Stimulated activated CD4-positive, alpha-beta T cell treated with anti-CD3 and anti-CD28 coated beads, TNF-alpha, amount 100 ng/mL, for 4 hours (primary cell): ENCODE data around the gene TSPAN18.

Experiments
- DNase-seq, 3 experiments: peaks; one replicate each; pipeline ENCODE4 v3.0.0-alpha.2; 2020; ENCODE audit warnings: low read depth in 3 of 3

Gene TSPAN18

GRCh38 chr11:44916331-44916730, 189.6 kb downstream of the TSPAN18 start:
- DNase-seq: no peak

GRCh38 chr11:44916801-44917385, 190.1 kb downstream of the TSPAN18 start:
- no peak for DNase-seq

- no peak for DNase-seq
Observed at GRCh38 chr11:44917741-44918140, 191.0 kb downstream of the TSPAN18 start.

DNA sequence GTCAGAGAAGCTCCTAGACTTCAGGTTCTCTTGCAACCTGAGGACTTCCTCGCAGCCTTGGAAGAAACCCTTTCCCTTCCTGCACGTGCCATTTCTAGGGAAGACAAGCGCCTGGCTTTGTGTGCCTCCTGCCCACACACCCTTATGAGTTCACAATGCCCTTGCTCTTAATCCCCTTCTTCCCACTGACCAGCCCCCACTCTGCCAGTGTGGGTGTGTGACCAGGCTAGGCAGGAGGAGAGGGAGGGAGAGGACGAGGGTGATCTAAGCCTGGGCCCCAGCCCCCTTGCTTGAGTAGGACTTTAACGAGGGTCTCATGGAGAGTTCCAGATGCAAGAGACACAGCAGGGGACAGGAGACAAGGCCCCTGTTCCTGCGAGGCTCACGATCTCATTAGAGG, 193.7 kb downstream of the TSPAN18 start:
- DNase-seq: no peak

- no peak for DNase-seq
Observed at GRCh38 chr11:44923115-44923514, 196.4 kb downstream of the TSPAN18 start.

- no peak for DNase-seq
Observed at GRCh38 chr11:44923806-44924205, 197.0 kb downstream of the TSPAN18 start.

DNA sequence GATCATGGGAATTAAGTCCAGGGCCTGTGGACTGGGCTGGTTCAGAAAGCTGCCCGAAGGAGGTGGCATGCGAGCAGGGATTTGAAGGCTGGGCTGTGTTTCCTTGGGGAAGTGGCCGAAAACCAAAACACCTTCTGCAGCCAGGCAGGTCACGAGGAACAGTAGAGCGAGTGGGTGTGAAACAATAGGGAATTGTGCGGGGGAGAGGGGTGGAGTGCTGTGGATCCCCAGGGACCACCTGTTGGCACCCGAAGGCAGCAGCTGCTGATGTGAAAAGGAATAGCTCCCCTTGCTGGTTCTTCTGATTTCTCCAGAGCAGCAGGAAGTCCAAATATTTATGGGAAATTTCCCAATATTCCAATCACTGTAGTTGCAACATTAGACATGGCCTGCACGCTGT, 199.3 kb downstream of the TSPAN18 start:
- no peak for DNase-seq

DNA sequence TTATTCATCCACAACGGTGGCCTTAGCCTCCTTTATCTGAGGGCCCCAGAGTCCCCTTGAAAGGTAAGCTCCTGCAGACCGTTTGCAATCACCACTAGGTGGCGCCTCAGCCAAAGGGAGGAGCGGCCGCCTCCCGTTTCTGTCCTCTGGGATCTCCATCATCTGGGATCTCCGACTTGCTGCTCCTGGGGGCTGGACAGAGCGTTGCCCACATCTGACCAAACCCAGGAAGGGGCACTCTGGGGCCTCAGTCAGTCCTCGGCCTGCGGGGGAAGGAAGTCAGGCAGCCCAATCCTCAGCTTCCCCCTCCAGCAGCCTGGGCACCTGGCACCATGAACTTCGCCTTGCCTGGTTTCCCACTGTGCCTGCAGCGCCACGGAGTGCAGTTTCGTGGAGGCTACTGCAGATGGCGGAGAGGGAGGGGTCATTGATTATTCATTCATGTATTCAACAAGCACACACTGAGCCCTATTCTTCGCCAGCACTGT, 200.5 kb downstream of the TSPAN18 start:
- peak in 2 of 3 experiments; percentile 42 to 43 for DNase-seq

DNA sequence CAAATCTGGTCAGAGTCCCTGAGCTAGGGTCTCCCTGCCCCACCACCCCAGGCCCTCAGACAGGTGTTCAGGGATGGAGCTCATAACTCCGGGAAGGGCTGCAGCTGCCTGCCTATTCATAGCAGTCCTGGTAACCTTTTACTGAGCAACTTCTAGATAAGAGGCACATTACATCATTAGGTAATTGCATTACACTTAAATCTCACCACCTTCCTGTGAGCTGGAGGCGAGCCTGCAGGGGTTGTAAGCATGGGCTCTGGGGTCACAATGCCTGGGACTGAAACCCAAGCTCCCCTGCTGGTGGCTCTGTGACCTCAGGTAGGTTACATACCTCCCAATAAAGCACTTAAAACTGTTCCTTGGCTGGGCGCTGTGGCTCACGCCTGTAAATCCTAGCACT, 201.4 kb downstream of the TSPAN18 start:
- no peak for DNase-seq

- no peak for DNase-seq
Observed at GRCh38 chr11:44928816-44929215, 202.1 kb downstream of the TSPAN18 start.

DNA sequence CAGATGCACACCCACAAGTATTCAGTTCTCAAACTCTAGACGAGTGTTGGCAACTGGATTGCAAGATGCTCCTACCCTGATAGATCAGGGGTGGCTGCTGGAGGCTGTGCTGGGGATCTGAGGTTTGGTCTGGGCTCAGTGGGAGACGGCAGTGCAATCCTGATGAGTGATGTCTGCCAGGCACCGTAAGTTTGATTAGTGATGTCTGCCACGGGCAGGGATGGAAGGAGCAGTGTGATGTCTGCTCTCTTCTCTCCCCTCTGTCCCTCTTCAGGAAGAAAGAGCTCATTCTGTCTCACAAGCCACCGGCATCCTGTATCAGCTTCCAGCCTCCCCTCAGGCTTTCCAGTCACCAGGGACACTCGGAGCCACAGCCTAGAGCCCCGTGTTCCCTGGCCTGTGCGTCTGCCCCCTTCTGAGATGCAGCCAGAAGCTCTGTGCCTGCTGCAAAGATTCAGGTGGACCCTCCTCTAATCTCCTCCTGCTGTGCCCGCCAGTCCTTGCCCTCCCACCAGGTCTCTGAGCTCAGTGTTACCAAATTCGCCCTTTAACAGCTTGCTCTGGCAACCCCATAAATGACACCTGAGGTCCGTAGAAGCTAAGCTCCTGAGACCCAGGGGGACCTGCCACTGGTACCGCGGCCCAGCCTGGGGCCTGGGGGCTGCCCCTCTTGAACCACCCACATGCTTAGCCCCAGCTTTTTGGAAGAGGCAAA, 204.0 kb downstream of the TSPAN18 start:
- no peak for DNase-seq

DNA sequence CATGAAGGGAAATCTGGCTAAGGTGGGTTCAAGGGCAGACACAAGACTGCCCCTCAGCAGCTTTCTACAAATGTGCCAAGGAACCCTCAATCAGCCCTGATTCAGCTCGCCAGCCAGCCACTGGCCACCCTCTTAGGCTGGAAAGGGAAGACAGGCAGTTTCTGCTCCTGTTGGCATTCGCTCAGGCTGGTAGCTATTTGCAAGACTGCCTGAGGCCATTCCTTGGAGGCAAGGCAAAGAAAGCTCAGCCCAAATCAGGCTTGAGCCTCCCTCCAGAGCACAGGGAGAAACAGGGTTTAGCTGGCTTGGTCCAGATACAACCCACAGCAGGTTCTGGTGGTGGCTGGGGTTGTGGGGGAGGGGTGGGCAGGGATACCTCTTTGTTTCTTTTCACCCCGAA, 204.7 kb downstream of the TSPAN18 start:
- DNase-seq: no peak

DNA sequence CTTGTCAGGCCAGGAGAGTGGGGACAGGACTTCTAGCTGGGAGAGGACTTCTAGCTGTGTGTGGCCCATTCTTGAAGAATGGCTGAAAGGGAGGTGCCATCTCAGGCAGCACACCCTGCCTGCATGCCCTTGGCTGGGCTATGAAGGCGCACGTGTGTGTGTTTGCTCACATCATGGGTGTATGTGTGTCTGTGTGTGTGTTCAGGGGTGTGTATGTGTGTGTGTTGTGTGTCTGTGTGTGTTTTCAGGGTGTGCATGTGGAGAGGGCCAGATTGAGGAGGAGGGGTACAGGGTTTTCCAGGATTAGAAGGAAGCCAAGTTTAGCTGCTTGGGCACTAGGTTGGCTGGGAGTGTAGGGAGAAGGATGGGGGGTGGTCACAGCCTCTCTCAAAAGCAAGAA, 207.3 kb downstream of the TSPAN18 start:
- no peak for DNase-seq

- DNase-seq: no peak
Observed at GRCh38 chr11:44934735-44935250, 208.0 kb downstream of the TSPAN18 start.

GRCh38 chr11:44936525-44936924, 209.8 kb downstream of the TSPAN18 start:
- DNase-seq: peak; percentile 69 to 77 (median 72)

DNA sequence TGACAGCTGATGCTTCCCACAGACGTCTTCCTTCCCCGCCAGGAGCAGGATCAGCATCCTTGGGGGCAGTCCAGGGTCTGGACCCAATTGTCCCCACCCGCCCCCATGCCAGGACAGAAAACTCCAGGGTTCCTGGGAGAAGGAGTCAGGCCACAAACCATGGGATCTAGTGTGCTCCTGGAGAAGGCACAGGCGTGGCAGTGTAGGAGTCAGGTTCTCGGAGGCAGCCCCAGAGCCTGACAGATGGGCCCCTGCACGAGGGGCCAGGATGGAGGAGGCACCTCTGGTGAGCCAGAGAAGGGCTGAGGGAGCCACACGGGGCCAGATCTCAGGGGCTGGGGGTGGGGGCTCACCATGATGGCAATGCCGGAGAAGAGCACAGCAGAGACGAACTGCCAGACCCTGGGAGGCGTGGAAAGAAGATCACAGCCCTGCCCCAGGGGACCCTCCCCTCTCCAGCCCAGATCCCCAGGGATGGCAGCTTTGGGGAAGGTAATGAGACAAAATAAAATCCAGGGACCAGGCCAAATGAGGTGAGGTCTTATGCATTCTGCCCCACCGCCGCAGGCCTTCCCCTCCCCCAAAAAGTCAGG, 210.3 kb downstream of the TSPAN18 start:
- no peak for DNase-seq

GRCh38 chr11:44938066-44938691, 211.4 kb downstream of the TSPAN18 start:
- DNase-seq: no peak

GRCh38 chr11:44939673-44940395, 213.1 kb downstream of the TSPAN18 start:
- DNase-seq: no peak

DNA sequence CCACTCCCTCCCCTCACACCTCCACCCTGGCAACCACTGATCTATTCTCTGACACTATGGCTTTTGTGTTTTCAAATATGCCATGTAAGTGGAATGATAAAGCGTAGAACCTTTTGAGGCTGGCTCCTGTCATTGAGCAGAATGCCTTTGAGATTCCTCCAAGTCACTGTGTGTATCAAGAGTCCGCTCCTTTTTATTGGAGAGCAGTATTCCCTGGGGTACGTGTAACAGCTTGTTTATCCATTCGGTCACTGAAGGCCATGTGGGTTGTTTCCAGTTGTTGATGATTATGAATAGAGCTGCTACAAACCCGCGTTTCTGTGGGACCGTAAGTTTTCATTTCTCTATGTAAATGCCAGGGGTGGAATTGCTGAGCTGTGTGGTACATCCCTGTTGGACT, 213.6 kb downstream of the TSPAN18 start:
- no peak for DNase-seq

GRCh38 chr11:44940835-44941234, 214.1 kb downstream of the TSPAN18 start:
- DNase-seq: no peak

- DNase-seq: no peak
Observed at GRCh38 chr11:44941259-44942021, 214.7 kb downstream of the TSPAN18 start.
